H9 (cell line): ENCODE measurements around the gene EPM2A. TPM values are rescaled to one million over a fixed set of nuclear protein-coding genes. Genes with fewer than 3 reads are reported as not detected.

Source experiments
- DNase-seq: peaks from one replicate; pipeline ENCODE4 v3.0.0-alpha.2; 2017
- H2AFZ ChIP-seq: one replicate; pipeline ENCODE4 v1.6.1; 2013; ENCODE audit warnings: mild to moderate bottlenecking, low read length, control low read depth, moderate library complexity
- H2AK5ac ChIP-seq: 2 replicates; pipeline ENCODE4 v1.6.1; 2013; ENCODE audit warnings: low read length, control low read depth, mixed read lengths; ENCODE audit not compliant: insufficient read length
- H2BK120ac ChIP-seq: one replicate; pipeline ENCODE4 v1.6.1; 2013; ENCODE audit warnings: low read depth, mild to moderate bottlenecking, low read length, control low read depth, inconsistent platforms; ENCODE audit not compliant: poor library complexity, severe bottlenecking
- H2BK12ac ChIP-seq: 2 replicates; pipeline ENCODE4 v1.6.1; 2013; ENCODE audit warnings: low read length, control low read depth, mixed read lengths, low read depth; ENCODE audit not compliant: insufficient read length
- H2BK15ac ChIP-seq: 2 replicates; pipeline ENCODE4 v1.6.1; 2013; ENCODE audit warnings: low read depth, low read length, control low read depth
- H2BK20ac ChIP-seq: one replicate; pipeline ENCODE4 v1.6.1; 2013; ENCODE audit warnings: low read depth, mild to moderate bottlenecking, low read length, control low read depth, inconsistent platforms; ENCODE audit not compliant: poor library complexity, severe bottlenecking
- H2BK5ac ChIP-seq: 2 replicates; pipeline ENCODE4 v1.6.1; 2013; ENCODE audit warnings: low read length, control low read depth, mixed read lengths; ENCODE audit not compliant: insufficient read length
- H3K14ac ChIP-seq: 2 replicates; pipeline ENCODE4 v1.6.1; 2013; ENCODE audit warnings: low read length, control low read depth; ENCODE audit not compliant: insufficient read depth
- H3K18ac ChIP-seq: 2 replicates; pipeline ENCODE4 v1.6.1; 2013; ENCODE audit warnings: low read depth, mild to moderate bottlenecking, mixed read lengths, low read length, control low read depth; ENCODE audit not compliant: insufficient read length
- H3K23ac ChIP-seq: 2 replicates; pipeline ENCODE4 v1.6.1; 2013; ENCODE audit warnings: low read length, control low read depth, mixed read lengths, low read depth; ENCODE audit not compliant: insufficient read length
- H3K23me2 ChIP-seq: 2 replicates; pipeline ENCODE4 v1.6.1; 2013; ENCODE audit warnings: low read depth, mild to moderate bottlenecking, mixed read lengths, low read length, control low read depth; ENCODE audit not compliant: insufficient read length, poor library complexity, severe bottlenecking
- H3K27ac ChIP-seq: 2 replicates; pipeline ENCODE4 v1.5.1; 2013; ENCODE audit warnings: low read length, control low read depth, mixed read lengths, low read depth; ENCODE audit not compliant: insufficient read length
- H3K27me3 ChIP-seq: 2 replicates; pipeline ENCODE4 v1.6.1; 2013; ENCODE audit warnings: low read length, control low read depth, inconsistent platforms; ENCODE audit not compliant: insufficient read depth
- H3K4ac ChIP-seq: 2 replicates; pipeline ENCODE4 v1.6.1; 2013; ENCODE audit warnings: low read depth, mild to moderate bottlenecking, control low read depth, inconsistent platforms, low read length, moderate library complexity
- H3K4me1 ChIP-seq: 2 replicates; pipeline ENCODE4 v1.6.1; 2013; ENCODE audit warnings: low read length, control low read depth, inconsistent platforms; ENCODE audit not compliant: insufficient read depth
- H3K4me2 ChIP-seq: 2 replicates; pipeline ENCODE4 v1.6.1; 2013; ENCODE audit warnings: low read length, control low read depth, mixed read lengths; ENCODE audit not compliant: insufficient read length, insufficient read depth
- H3K56ac ChIP-seq: 2 replicates; pipeline ENCODE4 v1.6.1; 2013; ENCODE audit warnings: low read depth, mild to moderate bottlenecking, mixed read lengths, low read length, control low read depth; ENCODE audit not compliant: insufficient read length
- H3K79me1 ChIP-seq: 2 replicates; pipeline ENCODE4 v1.6.1; 2013; ENCODE audit warnings: low read depth, mild to moderate bottlenecking, moderate library complexity, low read length, control low read depth, inconsistent platforms; ENCODE audit not compliant: insufficient read depth, poor library complexity, severe bottlenecking
- H3K79me2 ChIP-seq: 2 replicates; pipeline ENCODE4 v1.6.1; 2013; ENCODE audit warnings: low read length, control low read depth, inconsistent platforms; ENCODE audit not compliant: insufficient read depth
- H3K9ac ChIP-seq: 2 replicates; pipeline ENCODE4 v1.6.1; 2013; ENCODE audit warnings: low read length, control low read depth, mixed read lengths; ENCODE audit not compliant: insufficient read length; ENCODE audit errors: extremely low read depth
- H3K9me3 ChIP-seq: one replicate; pipeline ENCODE4 v1.6.1; 2013; ENCODE audit warnings: low read depth, low read length, inconsistent platforms; ENCODE audit not compliant: control insufficient read depth
- H3T11ph ChIP-seq: one replicate; pipeline ENCODE4 v1.6.1; 2013; ENCODE audit warnings: mild to moderate bottlenecking, low read length, control low read depth, inconsistent platforms
- H4K20me1 ChIP-seq: one replicate; pipeline ENCODE4 v1.6.1; 2013; ENCODE audit not compliant: control insufficient read depth, insufficient read length, insufficient read depth
- H4K5ac ChIP-seq: 2 replicates; pipeline ENCODE4 v1.6.1; 2013; ENCODE audit warnings: low read depth, mild to moderate bottlenecking, mixed read lengths, low read length, control low read depth; ENCODE audit not compliant: insufficient read length
- H4K8ac ChIP-seq: replicated peaks from 2 replicates; pipeline ENCODE4 v1.6.1; 2013; ENCODE audit warnings: low read length, control low read depth, mixed read lengths, low read depth; ENCODE audit not compliant: insufficient read length
- H4K91ac ChIP-seq: 2 replicates; pipeline ENCODE4 v1.6.1; 2013; ENCODE audit warnings: low read depth, mild to moderate bottlenecking, moderate library complexity, mixed read lengths, low read length, control low read depth; ENCODE audit not compliant: insufficient read length
- H3K27ac Mint-ChIP-seq, 3 experiments: 2 replicates in 2 of 3; 3 replicates in 1 of 3; pipeline ENCODE4 v1.8.0; 2020 to 2021; ENCODE audit warnings: mixed read lengths in 3 of 3, mild to moderate bottlenecking in 1 of 3, moderate library complexity in 1 of 3
- H3K27me3 Mint-ChIP-seq: 2 replicates; pipeline ENCODE4 v1.8.0; 2021; ENCODE audit warnings: low read depth, mild to moderate bottlenecking, moderate library complexity, mixed read lengths
- H3K36me3 Mint-ChIP-seq, 3 experiments: 2 replicates in 2 of 3; 3 replicates in 1 of 3; pipeline ENCODE4 v1.8.0; 2020 to 2021; ENCODE audit warnings: low read depth in 3 of 3, mixed read lengths in 3 of 3; ENCODE audit not compliant: insufficient read depth in 1 of 3
- H3K4me1 Mint-ChIP-seq, 2 experiments: 2 replicates each; pipeline ENCODE4 v1.8.0; 2020; ENCODE audit warnings: mixed read lengths in 2 of 2
- H3K4me3 Mint-ChIP-seq, 2 experiments: 2 replicates in 1 of 2; 3 replicates in 1 of 2; pipeline ENCODE4 v1.8.0; 2020 to 2021; ENCODE audit warnings: mild to moderate bottlenecking in 2 of 2, mixed read lengths in 2 of 2, moderate library complexity in 1 of 2
- H3K9me3 Mint-ChIP-seq, 2 experiments: 2 replicates in 1 of 2; 3 replicates in 1 of 2; pipeline ENCODE4 v1.8.0; 2020; ENCODE audit warnings: mild to moderate bottlenecking in 2 of 2, mixed read lengths in 2 of 2, moderate library complexity in 1 of 2
- CTCF ChIP-seq: fragments of 200-600 bp; sonication (generic); conservative IDR thresholded peaks from 3 replicates; pipeline ENCODE4 v1.8.0; 2021; ENCODE audit warnings: antibody characterized with exemption, mild to moderate bottlenecking
- WGBS: extraction: QIAGEN DNeasy Blood & Tissue Kit; methylation state at CpG from one replicate; pipeline ENCODE4 v1.1.7; 2013; ENCODE audit warnings: missing lambda C conversion rate, low lambda C conversion rate, mixed read lengths; ENCODE audit not compliant: insufficient read length; ENCODE audit errors: extremely low coverage; 5-methylcytosine and 5-hydroxymethylcytosine counted together
- total RNA-seq: library from RNA; stranded (reverse); gene quantifications from 2 replicates; pipeline ENCODE4 v1.2.1, GENCODE V29; 2021

Gene EPM2A
- total RNA-seq, 1 experiment from 2014 or later: 8.2 TPM

- Histone ChIP-seq H2BK5ac (no peak overlapping the region), H3K56ac (no peak overlapping the region), H2BK20ac (no peak overlapping the region), H3K23ac (no peak overlapping the region), H3K79me2 (no peaks in the 10 kb centered on the region), H3K23me2 (no peaks in the 10 kb centered on the region), H3K4me2 (no peak overlapping the region), H3K18ac (no peak overlapping the region), H2BK15ac (no peak overlapping the region), H3K4me1 (no peaks in the 10 kb centered on the region), H3K14ac (no peak overlapping the region), H2BK120ac (no peak overlapping the region), H3K27me3 (no peaks in the 10 kb centered on the region), H3T11ph (no peak overlapping the region), H2BK12ac (no peak overlapping the region), H2AK5ac (no peak overlapping the region), H4K5ac (no peak overlapping the region), H3K79me1 (no peaks in the 10 kb centered on the region), H2AFZ (no peak overlapping the region), H4K20me1 (no peaks in the 10 kb centered on the region), H3K4ac (no peak overlapping the region), H4K8ac (no peak overlapping the region), H3K27ac (no peak overlapping the region), H4K91ac (no peak overlapping the region), H3K9me3 (no peaks in the 10 kb centered on the region), H3K9ac (no peak overlapping the region)
- no peaks in the 10 kb centered on the region for H3K9me3 Mint-ChIP-seq
- H3K27me3 Mint-ChIP-seq: no peaks in the 10 kb centered on the region
- no peak for TF ChIP-seq CTCF
- no peaks in the 10 kb centered on the region for H3K36me3 Mint-ChIP-seq
- H3K27ac Mint-ChIP-seq: no peak overlapping the region
- no peaks in the 10 kb centered on the region for H3K4me1 Mint-ChIP-seq
- WGBS: no CpG with 5 or more reads among the region's 1 CpG
- H3K4me3 Mint-ChIP-seq: no peak overlapping the region
- no peak for DNase-seq
Measured at GRCh38 chr6:145756170-145756662, 20.9 kb upstream of the EPM2A start.
